Activated B cell treated with CpG ODN at 0.5 μM for 24 hours (primary cell): ENCODE data around the gene RARS1. TPM values are rescaled to one million over a fixed set of nuclear protein-coding genes. Genes with fewer than 3 reads are reported as not detected.
"Not testable (repeated sequence)": the region's sequence is repeated elsewhere in the genome, so short reads cannot be mapped to it uniquely, and the experiment has no call there.

Experiments
- ATAC-seq: fragments of 200-7000 bp; cut with Tn5 transposase; one replicate; pipeline ENCODE4 v1.10.0; 2021; ENCODE audit warnings: low read depth, mild to moderate bottlenecking, moderate library complexity
- CTCF ChIA-PET: fragments of 350-600 bp; sonication (Branson Sonifier 250); formaldehyde crosslinking; loops from one replicate; lab custom pipeline; 2021; ENCODE audit warnings: antibody characterized with exemption; lab: Charles Lee
- POLR2A ChIA-PET: fragments of 350-600 bp; sonication (Branson Sonifier 250); formaldehyde crosslinking; loops from one replicate; lab custom pipeline; 2021; ENCODE audit warnings: antibody characterized with exemption; lab: Charles Lee
- DNase-seq: peaks from one replicate; pipeline ENCODE4 v3.0.0; 2022
- H3K27ac Mint-ChIP-seq: one replicate; pipeline ENCODE4 v1.8.0; 2020; ENCODE audit warnings: mixed read lengths
- H3K27me3 Mint-ChIP-seq: one replicate; pipeline ENCODE4 v1.8.0; 2021; ENCODE audit warnings: mixed read lengths
- H3K36me3 Mint-ChIP-seq: one replicate; pipeline ENCODE4 v1.8.0; 2021; ENCODE audit warnings: low read depth, mixed read lengths
- H3K4me1 Mint-ChIP-seq: one replicate; pipeline ENCODE4 v1.8.0; 2021; ENCODE audit warnings: mixed read lengths
- H3K4me3 Mint-ChIP-seq: one replicate; pipeline ENCODE4 v1.8.0; 2020; ENCODE audit warnings: mild to moderate bottlenecking, mixed read lengths
- H3K9me3 Mint-ChIP-seq: one replicate; pipeline ENCODE4 v1.8.0; 2020; ENCODE audit warnings: mixed read lengths
- intact Hi-C: fragments of 100-400 bp; cut with micrococcal nuclease; formaldehyde crosslinking; loops from one replicate; pipeline ENCODE4 v1.15.1; 2024
- total RNA-seq: library from RNA; stranded (reverse); gene quantifications from 2 replicates; pipeline ENCODE4 v1.2.3, GENCODE V29; 2022
- TF ChIP-seq, protein P1 (sequence below): fragments of 200-600 bp; IDR thresholded peaks from one replicate; pipeline ENCODE4 v1.8.0; 2022; ENCODE audit warnings: antibody characterized with exemption, mild to moderate bottlenecking

The RARS1 gene
- total RNA-seq, 1 donor from 2014 or later = 85.9 TPM

DNA sequence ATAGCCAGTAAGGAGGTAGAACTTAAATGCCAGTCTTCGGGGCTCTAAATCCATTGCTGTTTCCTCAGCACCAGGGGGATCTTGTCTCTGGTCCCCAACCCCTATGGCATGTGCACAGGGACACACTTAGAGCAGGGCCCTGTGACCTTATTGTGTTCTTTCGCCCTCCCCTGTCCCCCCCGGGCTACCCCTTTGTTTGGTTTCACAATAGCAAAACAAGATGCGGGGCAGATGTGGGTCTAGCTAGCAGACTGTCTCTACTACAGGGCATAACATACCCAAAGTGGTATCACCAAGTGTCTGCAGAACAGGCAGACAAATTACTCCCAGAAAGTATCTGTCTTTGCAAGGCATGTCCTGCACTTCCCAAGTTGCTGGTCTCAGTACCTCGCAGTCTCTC, 44.9 kb downstream of the RARS1 start:
- ATAC-seq (no peak), DNase-seq (no peak)
- no peaks in the 10 kb centered on the region for H3K9me3 Mint-ChIP-seq
- H3K36me3 Mint-ChIP-seq = no peaks in the 10 kb centered on the region
- ChIA-PET POLR2A (no interaction called here), CTCF (no interaction called here)
- peaks cover 9% of the 10 kb centered on the region for H3K4me1 Mint-ChIP-seq
- TF ChIP-seq, protein P1, sequence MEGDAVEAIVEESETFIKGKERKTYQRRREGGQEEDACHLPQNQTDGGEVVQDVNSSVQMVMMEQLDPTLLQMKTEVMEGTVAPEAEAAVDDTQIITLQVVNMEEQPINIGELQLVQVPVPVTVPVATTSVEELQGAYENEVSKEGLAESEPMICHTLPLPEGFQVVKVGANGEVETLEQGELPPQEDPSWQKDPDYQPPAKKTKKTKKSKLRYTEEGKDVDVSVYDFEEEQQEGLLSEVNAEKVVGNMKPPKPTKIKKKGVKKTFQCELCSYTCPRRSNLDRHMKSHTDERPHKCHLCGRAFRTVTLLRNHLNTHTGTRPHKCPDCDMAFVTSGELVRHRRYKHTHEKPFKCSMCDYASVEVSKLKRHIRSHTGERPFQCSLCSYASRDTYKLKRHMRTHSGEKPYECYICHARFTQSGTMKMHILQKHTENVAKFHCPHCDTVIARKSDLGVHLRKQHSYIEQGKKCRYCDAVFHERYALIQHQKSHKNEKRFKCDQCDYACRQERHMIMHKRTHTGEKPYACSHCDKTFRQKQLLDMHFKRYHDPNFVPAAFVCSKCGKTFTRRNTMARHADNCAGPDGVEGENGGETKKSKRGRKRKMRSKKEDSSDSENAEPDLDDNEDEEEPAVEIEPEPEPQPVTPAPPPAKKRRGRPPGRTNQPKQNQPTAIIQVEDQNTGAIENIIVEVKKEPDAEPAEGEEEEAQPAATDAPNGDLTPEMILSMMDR = no peak
- H3K27me3 Mint-ChIP-seq = peaks cover 31% of the 10 kb centered on the region
- H3K4me3 Mint-ChIP-seq = no peak overlapping the region
- no peak overlapping the region for H3K27ac Mint-ChIP-seq
- intact Hi-C loops = no loop called here

DNA sequence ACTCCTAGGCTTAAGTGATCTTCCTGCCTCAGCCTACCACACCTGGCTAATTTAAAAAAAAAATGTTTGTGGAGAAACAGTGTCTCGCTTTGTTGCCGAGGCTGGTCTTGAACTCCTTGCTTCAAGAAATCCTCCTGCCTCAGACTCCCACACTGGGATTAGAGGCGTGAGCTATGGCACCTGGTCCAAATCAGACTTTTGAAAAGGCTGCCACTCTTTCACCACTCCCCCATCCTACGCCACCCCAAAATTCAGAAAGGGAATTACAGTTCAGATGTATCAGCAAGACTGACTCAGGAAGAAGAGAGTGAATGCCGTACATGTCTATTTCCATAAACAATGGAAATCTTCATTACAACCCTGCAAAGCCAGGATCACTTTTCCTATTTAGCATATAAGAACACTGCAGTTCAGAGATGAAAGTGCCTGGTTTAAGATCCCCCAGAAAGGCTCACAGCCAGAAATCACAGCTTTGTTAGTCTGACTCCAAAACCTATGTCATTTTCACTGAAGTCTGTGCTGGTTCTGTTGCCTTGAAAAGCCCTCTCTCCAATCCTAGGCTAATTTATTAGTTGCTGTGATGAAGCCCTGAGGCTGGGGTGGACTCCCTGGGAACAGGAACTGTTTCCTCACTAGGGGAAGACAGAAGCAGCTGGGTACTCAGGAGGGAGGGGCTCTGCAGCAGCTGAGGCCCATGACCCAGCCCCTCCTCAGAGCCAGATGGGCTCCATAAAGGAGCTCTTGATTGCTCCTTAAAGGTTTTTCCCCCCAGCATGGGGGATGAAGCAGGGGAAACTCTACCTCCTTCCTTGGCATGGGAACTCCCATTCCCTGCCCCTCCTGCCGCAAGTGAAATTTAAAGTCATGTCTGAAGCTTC, 46.0 kb downstream of the RARS1 start:
- no peaks in the 10 kb centered on the region for H3K9me3 Mint-ChIP-seq

DNA sequence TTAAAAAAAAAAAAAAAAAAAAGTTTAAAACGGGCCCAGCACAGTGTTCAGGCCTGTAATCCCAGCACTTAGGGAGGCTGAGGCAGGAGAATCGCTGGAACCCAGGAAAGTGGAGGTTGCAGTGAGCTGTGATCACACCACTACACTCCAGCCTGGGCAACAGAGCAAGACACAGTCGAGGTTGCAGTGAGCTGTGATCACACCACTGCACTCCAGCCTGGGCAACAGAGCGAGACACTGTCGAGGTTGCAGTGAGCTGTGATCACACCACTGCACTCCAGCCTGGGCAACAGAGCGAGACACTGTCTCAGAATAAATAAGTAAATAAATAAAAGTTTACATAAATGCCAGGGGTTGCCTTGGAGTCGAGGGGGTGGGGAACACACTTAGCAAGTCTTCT, 48.1 kb downstream of the RARS1 start:
- POLR2A ChIA-PET, H3K4me3 Mint-ChIP-seq, H3K27ac Mint-ChIP-seq, H3K4me1 Mint-ChIP-seq, CTCF ChIA-PET, ATAC-seq, intact Hi-C loops, H3K9me3 Mint-ChIP-seq, DNase-seq, H3K36me3 Mint-ChIP-seq: not testable (repeated sequence)
- peaks cover 18% of the 10 kb centered on the region for H3K27me3 Mint-ChIP-seq

More for the DNA sequence above, 46.0 kb downstream of the RARS1 start:
- POLR2A ChIA-PET = no interaction called here
- DNase-seq (no peak), ATAC-seq (no peak)
- intact Hi-C loops = no loop called here
- Mint-ChIP-seq H3K4me3 (no peak overlapping the region), H3K4me1 (peaks cover 9% of the 10 kb centered on the region), H3K27me3 (peaks cover 31% of the 10 kb centered on the region), H3K27ac (no peak overlapping the region), H3K36me3 (no peaks in the 10 kb centered on the region)
- CTCF ChIA-PET = no interaction called here
- TF ChIP-seq, protein P1 = no peak

DNA sequence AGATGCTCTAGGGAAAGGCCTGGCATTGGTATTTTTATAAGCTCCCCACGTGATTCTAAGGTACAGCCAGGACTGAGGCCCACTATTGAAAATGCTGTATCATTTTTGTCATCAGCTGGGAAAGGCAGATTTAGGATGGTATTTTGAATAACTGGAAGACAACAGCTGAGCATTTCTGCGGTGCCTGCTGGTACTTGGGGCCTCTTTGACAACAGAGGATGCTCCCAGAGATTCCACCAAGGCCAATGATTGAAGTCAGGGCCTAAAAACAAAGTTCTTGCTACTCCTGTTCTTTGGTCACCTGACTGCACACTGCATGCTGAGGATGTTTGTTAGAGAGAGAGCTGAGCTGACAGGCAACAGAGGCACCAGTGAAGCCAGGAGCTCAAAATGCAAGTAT, 50.9 kb downstream of the RARS1 start:
- TF ChIP-seq, protein P1 = no peak
- DNase-seq (no peak), ATAC-seq (no peak)
- Mint-ChIP-seq H3K9me3 (no peaks in the 10 kb centered on the region), H3K27ac (no peak overlapping the region), H3K4me1 (no peaks in the 10 kb centered on the region), H3K36me3 (no peaks in the 10 kb centered on the region), H3K4me3 (no peak overlapping the region), H3K27me3 (peaks cover 6% of the 10 kb centered on the region)
- POLR2A ChIA-PET = no interaction called here
- CTCF ChIA-PET = no interaction called here
- intact Hi-C loops = no loop called here

DNA sequence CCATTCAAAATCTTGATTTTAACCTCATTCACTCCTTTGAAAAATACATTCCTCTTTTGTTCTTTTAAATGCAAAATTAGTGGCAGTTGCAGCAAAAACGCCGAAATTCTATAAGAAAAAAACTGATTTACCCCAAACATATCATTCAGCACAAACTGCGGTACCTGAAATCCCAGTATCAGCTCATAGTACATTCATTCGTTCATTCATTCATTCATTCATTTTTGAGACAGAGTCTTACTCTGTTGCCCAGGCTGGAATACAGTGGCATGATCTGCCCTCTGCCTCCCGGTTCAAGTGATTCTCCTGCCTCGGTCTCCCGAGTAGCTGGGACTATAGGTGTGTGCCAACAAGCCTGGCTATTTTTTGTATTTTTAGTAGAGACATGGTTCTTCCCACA, 63.3 kb downstream of the RARS1 start:
- no peaks in the 10 kb centered on the region for H3K27me3 Mint-ChIP-seq
- CTCF ChIA-PET = no interaction called here
- H3K4me1 Mint-ChIP-seq = no peaks in the 10 kb centered on the region
- H3K27ac Mint-ChIP-seq = no peak overlapping the region
- intact Hi-C loops = no loop called here
- no peak overlapping the region for H3K4me3 Mint-ChIP-seq
- no peak for DNase-seq
- no peak for ATAC-seq
- POLR2A ChIA-PET = no interaction called here
- peaks cover 65% of the 10 kb centered on the region for H3K36me3 Mint-ChIP-seq
- TF ChIP-seq, protein P1 = no peak
- H3K9me3 Mint-ChIP-seq = no peaks in the 10 kb centered on the region
